Putamen (tissue), 1 donor: ENCODE measurements around the gene TEAD4.

ENCODE experiments used
- DNase-seq: peaks from one replicate; pipeline ENCODE4 v3.0.0-alpha.2; 2016; ENCODE audit warnings: low spot score

TEAD4 gene

GRCh38 chr12:3032770-3033538 is 73.8 kb downstream of the TEAD4 start:
- no peak for DNase-seq

GRCh38 chr12:3033539-3033867 is 74.3 kb downstream of the TEAD4 start:
- DNase-seq: no peak

- DNase-seq: peak; percentile 57
Observed at GRCh38 chr12:3034067-3034750, 75.0 kb downstream of the TEAD4 start.

GRCh38 chr12:3035171-3035570 is 76.0 kb downstream of the TEAD4 start:
- no peak for DNase-seq

GRCh38 chr12:3035815-3036702 is 76.9 kb downstream of the TEAD4 start:
- DNase-seq: peak; percentile 86

- no peak for DNase-seq
Observed at GRCh38 chr12:3036901-3037600, 77.9 kb downstream of the TEAD4 start.

- no peak for DNase-seq
Observed at GRCh38 chr12:3038166-3038565, 79.0 kb downstream of the TEAD4 start.

GRCh38 chr12:3038926-3039510 is 79.8 kb downstream of the TEAD4 start:
- no peak for DNase-seq

GRCh38 chr12:3040026-3040656 is 80.9 kb downstream of the TEAD4 start:
- DNase-seq: no peak

GRCh38 chr12:3040663-3041544 is 81.7 kb downstream of the TEAD4 start:
- no peak for DNase-seq

GRCh38 chr12:3041558-3042164 is 82.5 kb downstream of the TEAD4 start:
- peak; percentile 75 for DNase-seq

GRCh38 chr12:3042394-3042793 is 83.2 kb downstream of the TEAD4 start:
- DNase-seq: no peak

- no peak for DNase-seq
Observed at GRCh38 chr12:3042826-3043225, 83.6 kb downstream of the TEAD4 start.

- DNase-seq: no peak
Observed at GRCh38 chr12:3043406-3043805, 84.2 kb downstream of the TEAD4 start.

GRCh38 chr12:3044141-3044630 is 85.0 kb downstream of the TEAD4 start:
- DNase-seq: no peak

- DNase-seq: no peak
Observed at GRCh38 chr12:3045494-3045893, 86.3 kb downstream of the TEAD4 start.

- no peak for DNase-seq
Observed at GRCh38 chr12:3045989-3046388, 86.8 kb downstream of the TEAD4 start.

GRCh38 chr12:3046441-3047200 is 87.4 kb downstream of the TEAD4 start:
- no peak for DNase-seq

GRCh38 chr12:3047961-3048360 is 88.8 kb downstream of the TEAD4 start:
- no peak for DNase-seq
